ENCODE data around the gene ASPSCR1. TPM values are rescaled to one million over a fixed set of nuclear protein-coding genes. Genes with fewer than 3 reads are reported as not detected.

The ASPSCR1 gene
- total and polyA plus RNA-seq, 9 of the 15 experiments (the other 6 are each of a cell fraction or from before 2014, with no cell fraction given): 0.90 to 36.9 (median 11.6) TPM

DNA sequence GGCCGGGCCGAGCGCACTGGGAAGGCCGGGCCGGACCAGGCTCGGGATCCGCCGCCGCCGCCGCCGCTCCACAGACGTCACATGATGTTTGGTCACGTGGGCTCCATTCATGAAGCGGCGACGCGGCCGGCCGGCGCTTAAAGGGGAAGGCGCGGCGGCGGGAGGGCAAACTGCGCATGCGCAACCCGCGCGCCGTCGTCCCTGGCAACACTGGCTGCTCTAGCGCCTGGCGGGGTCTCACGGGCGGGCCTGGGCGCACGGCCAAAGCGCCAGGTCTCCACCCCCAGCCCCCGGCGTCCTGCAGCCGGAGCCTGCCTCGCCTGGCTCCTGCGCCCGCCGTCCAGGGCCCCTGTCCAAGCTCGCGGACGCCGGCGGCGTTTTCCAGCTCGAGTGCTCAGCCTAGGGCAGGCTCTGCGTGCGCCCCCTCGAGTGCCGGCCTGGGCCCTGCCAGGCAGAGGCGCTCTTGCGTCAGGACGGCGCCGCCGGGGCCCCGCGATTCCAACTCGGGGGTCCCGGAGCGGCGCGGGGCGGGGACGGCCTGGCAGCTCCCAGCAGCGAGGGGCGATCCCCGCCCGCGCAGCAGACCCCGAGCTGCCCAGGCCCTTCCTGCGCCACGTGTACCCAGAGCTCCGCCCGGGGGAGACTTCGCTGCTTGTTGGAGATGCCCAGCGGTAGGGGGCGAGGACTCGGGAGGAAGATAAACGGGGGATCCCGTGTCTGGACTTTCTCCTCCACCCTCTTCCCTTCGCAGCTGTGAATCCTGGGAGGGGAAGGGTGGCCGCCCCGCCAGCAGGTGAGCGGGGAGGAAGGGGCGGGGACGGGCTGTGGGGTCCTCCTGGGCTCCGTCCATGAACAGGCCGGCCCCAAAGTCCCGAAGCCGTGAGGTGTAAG, 49.5 kb upstream of the ASPSCR1 start, which contains the start of gene MAFG (continued):
- TF ChIP-seq, protein P1, sequence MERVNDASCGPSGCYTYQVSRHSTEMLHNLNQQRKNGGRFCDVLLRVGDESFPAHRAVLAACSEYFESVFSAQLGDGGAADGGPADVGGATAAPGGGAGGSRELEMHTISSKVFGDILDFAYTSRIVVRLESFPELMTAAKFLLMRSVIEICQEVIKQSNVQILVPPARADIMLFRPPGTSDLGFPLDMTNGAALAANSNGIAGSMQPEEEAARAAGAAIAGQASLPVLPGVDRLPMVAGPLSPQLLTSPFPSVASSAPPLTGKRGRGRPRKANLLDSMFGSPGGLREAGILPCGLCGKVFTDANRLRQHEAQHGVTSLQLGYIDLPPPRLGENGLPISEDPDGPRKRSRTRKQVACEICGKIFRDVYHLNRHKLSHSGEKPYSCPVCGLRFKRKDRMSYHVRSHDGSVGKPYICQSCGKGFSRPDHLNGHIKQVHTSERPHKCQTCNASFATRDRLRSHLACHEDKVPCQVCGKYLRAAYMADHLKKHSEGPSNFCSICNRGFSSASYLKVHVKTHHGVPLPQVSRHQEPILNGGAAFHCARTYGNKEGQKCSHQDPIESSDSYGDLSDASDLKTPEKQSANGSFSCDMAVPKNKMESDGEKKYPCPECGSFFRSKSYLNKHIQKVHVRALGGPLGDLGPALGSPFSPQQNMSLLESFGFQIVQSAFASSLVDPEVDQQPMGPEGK (CRISPR knock-in tag; IDR thresholded peaks at IDR 0.05; ENCODE audit: borderline replicate concordance): no peak
- TF ChIP-seq POLR2AphosphoS2 (IDR thresholded peaks at IDR 0.05; ENCODE audit: low read length) (no peak), ZNF280A (IDR thresholded peaks at IDR 0.05; ENCODE audit: low read depth, partially characterized antibody) (no peak), KDM1A (IDR thresholded peaks at IDR 0.05) (no peak), HMG20A (CRISPR knock-in tag; conservative IDR thresholded peaks at IDR 0.05) (no peak), CBFA2T2 (conservative IDR thresholded peaks at IDR 0.05) (peak; percentile 87), TRIM24 (IDR thresholded peaks at IDR 0.05) (peak in 1 of 2 experiments; percentile 91; a peak in 2 of 4 replicates), ZBTB26 (CRISPR knock-in tag; IDR thresholded peaks at IDR 0.05) (no peak), ZFP1 (CRISPR knock-in tag; IDR thresholded peaks at IDR 0.05) (peak; percentile 37; the same call in 1 of the 2 replicates), EP400 (IDR thresholded peaks at IDR 0.05) (peak; percentile 39; the same call in 1 of the 2 replicates), MCM3 (IDR thresholded peaks at IDR 0.05) (no peak), ZNF586 (CRISPR knock-in tag; conservative IDR thresholded peaks at IDR 0.05) (no peak), ZKSCAN1 (IDR thresholded peaks at IDR 0.05; ENCODE audit: low read depth, low read length) (no peak), E4F1 (CRISPR knock-in tag; IDR thresholded peaks at IDR 0.05; ENCODE audit: borderline replicate concordance) (no peak), BRCA1 (IDR thresholded peaks at IDR 0.05) (no peak), BRCA1 (CRISPR knock-in tag; IDR thresholded peaks at IDR 0.05) (peak; percentile 74; the same call in 1 of the 2 replicates), ZNF785 (CRISPR knock-in tag; IDR thresholded peaks at IDR 0.05) (no peak), SRSF1 (IDR thresholded peaks at IDR 0.05; ENCODE audit: low read depth, low read length) (no peak), NUFIP1 (IDR thresholded peaks at IDR 0.05; ENCODE audit: partially characterized antibody) (no peak), KLF6 (CRISPR knock-in tag; IDR thresholded peaks at IDR 0.05; ENCODE audit: borderline replicate concordance) (no peak), XRCC5 (IDR thresholded peaks at IDR 0.05; ENCODE audit: low read depth, low read length) (no peak)

All from K562 (cell line).